GM19372 (cell line): ENCODE data around the gene IDS.
A peak's percentile ranks its signal among the peaks of the same experiment; 100 is the strongest.
"Not testable (repeated sequence)": the region's sequence is repeated elsewhere in the genome, so short reads cannot be mapped to it uniquely, and the experiment has no call there.

ENCODE experiments used
- ATAC-seq: cut with Tn5 transposase; IDR thresholded peaks from one replicate; pipeline ENCODE4 v1.9.1; 2021; ENCODE audit warnings: mild to moderate bottlenecking, low read depth, moderate library complexity; ENCODE audit not compliant: unreplicated experiment

Gene IDS, protein sequence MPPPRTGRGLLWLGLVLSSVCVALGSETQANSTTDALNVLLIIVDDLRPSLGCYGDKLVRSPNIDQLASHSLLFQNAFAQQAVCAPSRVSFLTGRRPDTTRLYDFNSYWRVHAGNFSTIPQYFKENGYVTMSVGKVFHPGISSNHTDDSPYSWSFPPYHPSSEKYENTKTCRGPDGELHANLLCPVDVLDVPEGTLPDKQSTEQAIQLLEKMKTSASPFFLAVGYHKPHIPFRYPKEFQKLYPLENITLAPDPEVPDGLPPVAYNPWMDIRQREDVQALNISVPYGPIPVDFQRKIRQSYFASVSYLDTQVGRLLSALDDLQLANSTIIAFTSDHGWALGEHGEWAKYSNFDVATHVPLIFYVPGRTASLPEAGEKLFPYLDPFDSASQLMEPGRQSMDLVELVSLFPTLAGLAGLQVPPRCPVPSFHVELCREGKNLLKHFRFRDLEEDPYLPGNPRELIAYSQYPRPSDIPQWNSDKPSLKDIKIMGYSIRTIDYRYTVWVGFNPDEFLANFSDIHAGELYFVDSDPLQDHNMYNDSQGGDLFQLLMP

DNA sequence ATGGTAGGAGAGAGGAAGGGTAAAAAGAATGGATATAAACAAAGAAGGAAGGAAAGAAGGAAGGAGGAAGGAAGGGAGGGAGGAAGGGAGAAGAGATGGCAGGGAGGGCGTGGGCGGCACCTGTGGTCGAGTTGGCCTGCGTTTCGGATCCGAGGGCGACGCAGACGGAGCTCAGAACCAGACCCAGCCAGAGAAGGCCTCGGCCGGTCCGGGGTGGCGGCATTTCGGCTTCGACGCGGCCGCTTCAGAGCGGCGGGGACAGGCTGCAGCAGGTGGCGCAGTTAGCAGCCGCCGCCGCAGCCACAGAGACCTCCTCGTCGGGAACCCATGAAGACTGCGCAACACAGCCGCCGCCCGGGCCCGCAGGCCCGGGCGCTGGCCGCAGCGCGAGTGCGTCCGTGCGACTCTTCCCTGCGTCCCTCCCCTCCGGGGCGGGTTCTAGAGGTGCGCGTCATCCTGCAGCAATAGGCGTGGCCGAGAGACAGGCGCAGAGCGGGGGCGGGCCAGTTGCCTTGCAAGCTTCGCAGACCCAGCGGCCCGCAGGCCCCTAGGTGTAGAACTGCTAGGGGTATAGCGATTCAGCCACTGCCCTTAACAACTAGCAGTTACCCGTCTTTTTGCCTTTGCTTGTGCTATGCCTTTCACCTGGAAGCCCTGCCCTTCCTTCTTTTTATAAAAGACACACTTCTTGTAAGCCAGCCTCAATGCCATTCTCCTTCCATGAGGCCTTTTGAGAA lies at the start of gene IDS:
Gene IDS (minus strand): TSS at position 392 of the 737 bp plus-strand sequence. CDS start 169 bp downstream, at position 223.
- ATAC-seq: peak; percentile 69

GRCh38 chrX:149551939-149552248 lies 46.8 kb upstream of the IDS start:
- not testable (repeated sequence) for ATAC-seq

- not testable (repeated sequence) for ATAC-seq
Measured at GRCh38 chrX:149551245-149551938, 46.3 kb upstream of the IDS start.

- not testable (repeated sequence) for ATAC-seq
Measured at GRCh38 chrX:149550454-149550853, 45.3 kb upstream of the IDS start.

DNA sequence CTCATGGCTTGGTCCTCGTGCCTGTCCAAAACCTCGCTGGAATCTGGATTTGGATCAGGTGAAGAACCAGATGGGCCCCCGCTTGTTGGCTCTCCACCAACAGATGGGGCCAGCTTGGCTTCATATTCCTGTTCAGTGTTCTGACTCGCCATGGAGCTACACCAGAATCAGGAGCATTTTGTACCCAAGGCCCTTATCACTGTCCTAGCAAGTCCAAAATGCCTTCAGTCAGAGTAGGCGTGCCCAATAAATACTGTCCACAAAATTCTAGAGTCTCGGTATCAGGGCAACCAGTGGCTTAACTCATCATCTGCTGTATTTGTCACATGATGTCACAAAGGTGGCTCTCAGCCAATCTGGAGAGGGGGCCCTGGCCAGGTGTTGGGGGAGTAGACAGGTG lies 44.6 kb upstream of the IDS start, which contains the start of gene HSFX3:
Gene HSFX3 (minus strand): TSS at position 224 of the 400 bp plus-strand sequence. CDS start 72 bp downstream, at position 152.
- not testable (repeated sequence) for ATAC-seq

DNA sequence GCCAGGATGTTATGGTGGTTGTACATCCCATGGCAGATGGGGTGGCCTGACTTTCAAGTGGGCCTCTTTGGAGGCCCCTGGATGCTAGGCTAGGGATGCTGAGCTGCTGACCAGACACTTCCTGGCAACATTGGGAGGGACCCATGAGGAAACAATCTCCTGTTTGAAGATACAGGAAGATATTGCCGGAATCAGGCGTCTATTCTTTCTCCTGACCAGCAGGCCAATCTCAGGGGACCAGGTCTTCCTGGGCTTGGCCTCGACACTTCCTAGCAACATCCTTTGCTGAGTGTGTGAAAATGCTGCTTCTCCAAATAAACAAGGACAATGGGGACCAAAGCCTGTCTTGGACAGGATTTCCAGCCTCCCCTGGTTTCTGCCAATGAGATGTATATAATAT lies 42.7 kb upstream of the IDS start:
- not testable (repeated sequence) for ATAC-seq

- ATAC-seq: not testable (repeated sequence)
Measured at GRCh38 chrX:149546962-149547361, 41.9 kb upstream of the IDS start.

- not testable (repeated sequence) for ATAC-seq
Measured at GRCh38 chrX:149545545-149546543, 40.7 kb upstream of the IDS start.

- ATAC-seq: no peak
Measured at GRCh38 chrX:149541521-149542047, 36.5 kb upstream of the IDS start.

DNA sequence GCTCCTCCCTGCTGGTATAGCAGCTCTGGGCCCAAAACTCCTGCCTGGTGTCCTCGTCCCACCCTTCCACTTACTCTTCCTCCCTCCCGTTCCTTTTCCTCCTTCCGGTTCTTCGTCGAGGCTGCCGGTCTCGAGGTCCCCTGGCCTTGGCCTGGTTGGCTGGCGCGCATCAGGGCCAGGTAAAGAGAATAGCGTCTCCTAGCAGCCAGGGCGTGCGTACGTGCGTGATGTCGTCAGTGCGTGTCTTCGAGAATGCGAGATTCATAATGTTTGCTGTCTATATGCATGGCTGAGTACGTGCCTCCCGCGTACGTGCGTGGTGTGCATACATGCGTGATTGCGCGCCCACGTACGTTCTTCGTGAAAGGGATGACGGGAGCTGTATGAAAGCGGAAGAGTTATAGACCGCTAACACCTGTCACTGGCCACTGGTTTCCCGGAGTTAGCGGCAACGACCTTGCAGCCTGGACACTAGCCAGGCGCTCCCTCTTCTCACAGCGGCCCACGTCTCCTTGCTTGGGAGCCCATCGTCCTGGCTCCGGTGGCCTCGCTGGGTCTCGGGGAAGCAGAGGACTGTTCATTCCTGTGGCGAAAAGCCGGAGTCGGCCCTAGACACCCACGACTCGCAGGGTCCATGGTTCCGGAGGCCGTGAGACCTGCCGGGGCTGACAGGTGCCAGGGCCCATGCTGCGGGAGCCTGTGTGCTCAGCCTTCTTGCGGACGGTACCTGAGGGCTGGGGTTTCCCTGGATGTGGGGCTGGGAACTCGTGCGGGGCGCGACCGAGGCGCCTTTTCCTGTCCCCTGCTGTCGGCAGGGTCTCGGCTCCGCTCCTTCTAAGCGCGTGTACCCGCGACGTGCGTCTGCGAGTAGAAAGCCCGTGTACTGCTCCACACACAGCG lies 35.8 kb upstream of the IDS start, which contains the start of gene EOLA1:
Gene EOLA1 (plus strand): TSS at position 392 of the 900 bp plus-strand sequence. CDS start 4,619 bp downstream, outside the sequence.
- peak; percentile 72 for ATAC-seq

DNA sequence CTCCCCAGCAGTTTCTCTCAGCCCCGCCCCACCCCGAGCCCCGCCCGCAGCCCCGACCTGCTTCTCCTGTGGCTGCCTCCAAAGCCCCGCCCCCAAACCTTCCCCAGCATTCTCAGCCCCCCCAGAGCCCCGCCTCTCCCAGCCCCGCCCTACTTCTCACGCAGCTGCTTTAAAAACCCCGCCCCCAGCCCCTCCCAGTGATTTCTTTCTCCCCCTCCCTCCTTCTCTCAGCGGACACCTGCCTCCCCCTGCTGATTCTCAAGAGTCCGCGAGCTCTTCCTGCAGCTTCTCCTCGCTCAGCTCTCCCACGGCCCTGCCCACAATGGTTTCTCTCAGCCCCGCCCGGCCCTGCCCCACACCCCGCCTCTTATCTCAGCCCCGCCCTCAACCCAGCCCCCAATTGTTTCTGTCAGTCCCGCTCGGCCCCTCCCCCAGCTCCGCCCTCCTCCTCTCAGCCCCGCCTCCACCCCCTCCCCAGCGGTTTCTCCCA lies 35.1 kb upstream of the IDS start:
- peak; percentile 20 for ATAC-seq

GRCh38 chrX:149539283-149540130 lies 34.4 kb upstream of the IDS start:
- ATAC-seq: peak; percentile 32

DNA sequence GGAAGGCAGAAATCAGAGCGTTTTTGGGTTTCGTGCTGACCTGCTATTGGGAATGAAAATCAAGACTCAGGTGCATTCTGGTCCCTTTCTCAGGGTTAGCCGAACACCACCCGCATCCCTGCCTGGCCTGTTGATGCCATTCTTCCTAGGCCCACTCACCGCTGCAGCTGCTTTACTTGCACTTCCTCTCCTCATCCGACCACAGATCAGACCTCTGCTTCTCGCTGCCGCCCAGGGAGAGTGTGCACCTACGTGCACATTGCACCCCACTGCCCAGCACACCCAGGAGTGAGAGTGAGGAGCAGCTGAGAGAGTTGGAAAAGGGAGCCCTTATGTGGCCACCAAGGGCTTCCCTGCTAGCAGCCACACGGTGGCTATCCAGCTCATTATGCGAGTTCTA lies 32.4 kb upstream of the IDS start:
- not testable (repeated sequence) for ATAC-seq

DNA sequence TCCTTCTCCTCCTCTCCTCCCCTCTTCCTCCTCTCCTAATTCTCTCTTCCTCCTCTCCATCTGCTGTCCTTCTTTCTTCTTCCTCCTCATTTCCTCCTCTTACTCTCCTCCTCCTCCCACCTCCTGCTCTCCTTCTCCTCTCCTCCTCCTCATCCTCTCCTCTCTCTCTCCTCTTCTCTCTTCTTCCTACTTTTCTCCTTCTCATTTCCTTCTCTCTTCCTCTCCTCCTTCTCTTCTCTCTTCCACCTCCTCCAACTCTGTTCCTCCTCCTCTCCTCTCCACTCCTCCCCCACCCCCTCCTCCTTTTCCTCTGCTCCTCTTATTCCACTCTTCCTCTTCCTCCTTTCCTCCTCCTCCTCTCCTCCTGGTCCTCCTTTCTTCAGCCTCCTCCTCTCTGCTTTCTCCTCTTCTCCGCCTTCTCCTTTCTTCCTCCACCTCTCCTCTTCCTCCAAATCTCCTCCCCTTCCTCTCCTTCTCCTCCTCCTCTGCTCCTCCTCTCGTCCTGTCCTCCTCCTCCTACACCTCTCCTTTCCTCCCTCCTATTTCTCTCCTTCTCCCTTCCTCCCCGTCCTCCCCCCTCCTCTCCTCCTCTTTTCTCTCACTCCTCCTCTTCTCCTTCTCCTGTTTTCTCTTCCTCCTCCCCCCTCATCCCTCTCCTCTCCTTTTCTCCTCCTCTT lies 30.0 kb upstream of the IDS start:
- ATAC-seq: not testable (repeated sequence)

GRCh38 chrX:149533999-149534398 lies 28.9 kb upstream of the IDS start:
- ATAC-seq: not testable (repeated sequence)

GRCh38 chrX:149532868-149533267 lies 27.8 kb upstream of the IDS start:
- ATAC-seq: not testable (repeated sequence)
